Ovary (tissue), 9 donors: ENCODE data around the gene PPFIBP2. TPM values are rescaled to one million over a fixed set of nuclear protein-coding genes. Genes with fewer than 3 reads are reported as not detected.

ENCODE experiments used
- DNase-seq, 5 donors: peaks; one replicate each; pipeline ENCODE4 v3.0.0-alpha.2; 2019 to 2020
- H3K27ac ChIP-seq, 2 donors: fragments of 200-600 bp; one replicate each; pipeline versions ENCODE4 v1.5.1 to v1.8.0; 2019 to 2022
- H3K27me3 ChIP-seq: fragments of 200-600 bp; one replicate; pipeline ENCODE4 v1.8.0; 2022
- H3K36me3 ChIP-seq: fragments of 200-600 bp; sonication (generic); one replicate; pipeline ENCODE4 v1.5.1; 2019
- H3K4me1 ChIP-seq: one replicate; pipeline ENCODE4 v1.8.1; 2013; ENCODE audit warnings: mild to moderate bottlenecking, moderate library complexity; ENCODE audit not compliant: insufficient read depth
- H3K4me3 ChIP-seq: fragments of 200-600 bp; sonication (generic); one replicate; pipeline ENCODE4 v1.5.1; 2017
- H3K9me3 ChIP-seq, 2 donors: fragments of 200-600 bp in 1 of 2; sonication (generic) in 1 of 2; one replicate each; pipeline versions ENCODE4 v1.5.1 to v1.8.1; 2013 to 2019; ENCODE audit warnings: mild to moderate bottlenecking in 1 of 2, moderate library complexity in 1 of 2
- CTCF ChIP-seq, 3 donors: fragments of 450-650 bp in 2 of 3; fragments of 200-600 bp in 1 of 3; IDR thresholded peaks; one replicate each; pipeline versions ENCODE4 v1.5.1 to v1.8.0; 2016 to 2022; ENCODE audit warnings: antibody characterized with exemption in 3 of 3, mild to moderate bottlenecking in 1 of 3
- EP300 ChIP-seq: sonication (generic); formaldehyde crosslinking; IDR thresholded peaks from one replicate; pipeline ENCODE4 v1.6.1; 2017; ENCODE audit warnings: antibody characterized with exemption
- POLR2A ChIP-seq: fragments of 450-650 bp; IDR thresholded peaks from one replicate; pipeline ENCODE4 v1.6.1; 2017; ENCODE audit warnings: antibody characterized with exemption, mild to moderate bottlenecking, moderate library complexity
- WGBS, 3 donors: extraction: QIAGEN DNeasy Blood & Tissue Kit in 1 of 3; methylation state at CpG; one replicate each; pipeline versions ENCODE4 v1.1.5 to v1.1.7; 2013 to 2017; 5-methylcytosine and 5-hydroxymethylcytosine counted together
- intact Hi-C, 4 donors: fragments of 100-400 bp; cut with DNase I; formaldehyde crosslinking; loops; one replicate each; pipeline versions ENCODE4 v1.11.0 to v1.15.1; 2022 to 2023
- polyA plus RNA-seq, 2 donors: library from polyadenylated mRNA; stranded (reverse); fragments of 200-250 nt in 1 of 2; fragments of 350-450 nt in 1 of 2; fragmentation: Illumina TruSeq in 1 of 2; extraction: RNeasy Lipid Tissue Mini Kit (QIAGEN cat#74804) in 1 of 2; gene quantifications; one replicate each; pipeline ENCODE4 v1.2.3, GENCODE V29; 2013 to 2014
- total RNA-seq, 7 donors: library from RNA; depleted of rRNA in 2 of 7; stranded (reverse); fragments of >200 nt in 2 of 7; fragmentation: NEBNext Ultra II Directional in 3 of 7; extraction: Animal tissue kit (Norgen Biotek cat#: 25700) in 3 of 7; gene quantifications; one replicate each; pipeline versions ENCODE4 v1.1.0 to v1.2.4, GENCODE V29; 2016 to 2023
- donor health status: DM: no; HTN: no; CAD: no; lungs with moderate emphysema.
- donor health status: DM: no; HTN: no; CAD: no.
- donor health status: Bipolar disorder and iron deficiency.
- donor health status: DM: yes; HTN: yes; CAD: no.
- donor health status: DM: no; HTN: no; CAD: no.
- donor health status: DM: yes; HTN: yes; CAD: no.

PPFIBP2 gene
- total and polyA plus RNA-seq, 9 donors: 9.6 to 36.2 (median 20.7) TPM

GRCh38 chr11:7573558-7574296, 59.9 kb downstream of the PPFIBP2 start:
- 57 to 67% (median 59%) methylated on average over 9 of the region's 9 CpGs for WGBS, 3 donors
- Histone ChIP-seq H3K27me3 (no peaks in the 10 kb centered on the region), H3K36me3 (no peaks in the 10 kb centered on the region), H3K27ac (peak overlapping the region in 1 of 2 donors; percentile 18), H3K9me3 (no peaks in the 10 kb centered on the region), H3K4me1 (peaks cover 20% of the 10 kb centered on the region), H3K4me3 (no peak overlapping the region)
- intact Hi-C loops: loop anchor here in 3 of 4 donors (5.0 to 10.0 kb wide), 3 partner anchors 84 to 114 kb away; no protein-coding TSS in a partner anchor
- DNase-seq: no peak
- no peak for TF ChIP-seq EP300
- TF ChIP-seq CTCF (IDR thresholded peaks at IDR 0.05): no peak
- no peak for TF ChIP-seq POLR2A

GRCh38 chr11:7574491-7575130, 60.8 kb downstream of the PPFIBP2 start:
- Histone ChIP-seq H3K4me1 (peaks cover 23% of the 10 kb centered on the region), H3K36me3 (no peaks in the 10 kb centered on the region), H3K4me3 (no peak overlapping the region), H3K27ac (peak overlapping the region in 1 of 2 donors; percentile 18), H3K27me3 (no peaks in the 10 kb centered on the region), H3K9me3 (no peaks in the 10 kb centered on the region)
- no peak for DNase-seq
- TF ChIP-seq EP300 (no peak), CTCF (IDR thresholded peaks at IDR 0.05) (no peak), POLR2A (no peak)
- intact Hi-C loops: loop anchor here (5.0 to 10.0 kb wide), 4 partner anchors 83 to 113 kb away; no protein-coding TSS in a partner anchor
- WGBS, 3 donors: 59 to 70% (median 59%) methylated on average over 7 of the region's 7 CpGs

GRCh38 chr11:7575841-7576725, 62.3 kb downstream of the PPFIBP2 start:
- H3K9me3 ChIP-seq: no peaks in the 10 kb centered on the region
- H3K4me1 ChIP-seq: peaks cover 30% of the 10 kb centered on the region
- DNase-seq: peak in 4 of 5 donors; percentile 37 to 61 (median 52)
- H3K27ac ChIP-seq: peak overlapping the region; percentile 86 to 88
- no peak overlapping the region for H3K4me3 ChIP-seq
- H3K27me3 ChIP-seq: no peaks in the 10 kb centered on the region
- no peaks in the 10 kb centered on the region for H3K36me3 ChIP-seq
- TF ChIP-seq POLR2A (no peak), EP300 (no peak), CTCF (IDR thresholded peaks at IDR 0.05) (no peak)
- 40 to 64% (median 51%) methylated on average over 11 of the region's 11 CpGs for WGBS, 3 donors
- intact Hi-C loops: loop anchor here in 2 of 4 donors (5.0 to 10.0 kb wide), 2 partner anchors 91 to 109 kb away; no protein-coding TSS in a partner anchor

GRCh38 chr11:7576726-7577290, 63.0 kb downstream of the PPFIBP2 start:
- peak in 2 of 5 donors; percentile 56 to 70 for DNase-seq
- Histone ChIP-seq H3K27ac (peak overlapping the region; percentile 86 to 88), H3K9me3 (no peaks in the 10 kb centered on the region), H3K4me1 (peaks cover 33% of the 10 kb centered on the region), H3K27me3 (no peaks in the 10 kb centered on the region), H3K4me3 (peak overlapping the region; percentile 29), H3K36me3 (no peaks in the 10 kb centered on the region)
- WGBS, 3 donors: 10 to 18% (median 10%) methylated on average over 13 of the region's 13 CpGs
- TF ChIP-seq POLR2A: no peak
- no peak for TF ChIP-seq EP300
- no peak for TF ChIP-seq CTCF (IDR thresholded peaks at IDR 0.05)
- intact Hi-C loops: loop anchor here in 2 of 4 donors (5.0 to 10.0 kb wide), 2 partner anchors 90 to 108 kb away; no protein-coding TSS in a partner anchor
